Suprapubic skin (tissue), 4 donors: Measurements from ENCODE around the gene TARBP1. TPM values are rescaled to one million over a fixed set of nuclear protein-coding genes. Genes with fewer than 3 reads are reported as not detected.

ENCODE experiments used
- DNase-seq, 2 donors: peaks; one replicate each; pipeline ENCODE4 v3.0.0-alpha.2; 2019; ENCODE audit warnings: low spot score in 2 of 2
- H3K27ac ChIP-seq: fragments of 200-600 bp; sonication (generic); one replicate; pipeline ENCODE4 v1.5.1; 2019
- H3K27me3 ChIP-seq: fragments of 200-600 bp; sonication (generic); one replicate; pipeline ENCODE4 v1.5.1; 2019
- H3K36me3 ChIP-seq: fragments of 200-600 bp; sonication (generic); one replicate; pipeline ENCODE4 v1.5.1; 2019
- H3K4me1 ChIP-seq: fragments of 200-600 bp; sonication (generic); one replicate; pipeline ENCODE4 v1.5.1; 2019
- H3K4me3 ChIP-seq: fragments of 200-600 bp; sonication (generic); one replicate; pipeline ENCODE4 v1.5.1; 2019; ENCODE audit warnings: mild to moderate bottlenecking
- H3K9me3 ChIP-seq: fragments of 200-600 bp; sonication (generic); one replicate; pipeline ENCODE4 v1.5.1; 2019
- EP300 ChIP-seq: sonication (generic); formaldehyde crosslinking; IDR thresholded peaks from one replicate; pipeline ENCODE4 v1.6.1; 2017; ENCODE audit warnings: antibody characterized with exemption
- POLR2A ChIP-seq, 2 donors: fragments of 450-650 bp; IDR thresholded peaks; one replicate each; pipeline ENCODE4 v1.6.1; 2017; ENCODE audit warnings: antibody characterized with exemption in 2 of 2, mild to moderate bottlenecking in 2 of 2, moderate library complexity in 2 of 2
- POLR2AphosphoS5 ChIP-seq, 3 donors: sonication (generic); formaldehyde crosslinking; IDR thresholded peaks; one replicate each; pipeline ENCODE4 v1.6.1; 2017; ENCODE audit warnings: antibody characterized with exemption in 3 of 3
- WGBS: methylation state at CpG from one replicate; pipeline ENCODE4 v1.1.5; 2018; 5-methylcytosine and 5-hydroxymethylcytosine counted together
- total RNA-seq, 4 donors: library from RNA; depleted of rRNA; stranded (reverse); fragments of >200 nt; gene quantifications; one replicate each; pipeline ENCODE4 v1.1.0, GENCODE V29; 2016
- TF ChIP-seq, protein P1 (sequence below), 2 donors: fragments of 200-600 bp in 1 of 2; fragments of 450-650 bp in 1 of 2; sonication (generic) in 1 of 2; IDR thresholded peaks; one replicate each; pipeline ENCODE4 v1.5.1; 2016 to 2019; ENCODE audit warnings: antibody characterized with exemption in 2 of 2, mild to moderate bottlenecking in 1 of 2, moderate library complexity in 1 of 2

Gene TARBP1
- total RNA-seq, 4 donors from 2014 or later, result 21.1 to 78.2 (median 23.5) TPM

DNA sequence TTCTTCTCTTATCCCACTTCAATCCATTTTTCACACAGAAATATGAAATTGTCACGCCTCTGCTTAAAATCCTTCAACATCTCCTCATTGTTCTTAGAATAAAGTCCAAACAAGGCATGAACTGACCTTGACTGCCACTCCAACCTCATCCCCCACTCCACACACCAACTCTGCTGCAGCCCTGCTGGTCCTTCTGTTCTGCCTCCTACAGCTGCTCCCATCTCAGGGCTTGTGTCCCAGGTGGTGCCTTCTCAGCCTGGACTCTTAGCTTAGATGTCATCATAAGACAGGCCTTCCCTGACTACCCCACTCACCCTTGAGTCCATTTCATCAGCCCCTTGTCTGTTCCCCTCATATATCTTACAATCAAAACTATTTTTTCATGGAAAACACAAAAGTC lies 10.4 kb downstream of the TARBP1 start:
- H3K27ac ChIP-seq, result no peak overlapping the region
- no peak for DNase-seq
- H3K4me3 ChIP-seq, result no peak overlapping the region
- WGBS, result 97% methylated on average over 1 of the region's 1 CpG
- peaks cover 26% of the 10 kb centered on the region for H3K36me3 ChIP-seq
- H3K9me3 ChIP-seq, result no peaks in the 10 kb centered on the region
- TF ChIP-seq POLR2A (IDR thresholded peaks at IDR 0.05) (no peak), EP300 (no peak), POLR2AphosphoS5 (IDR thresholded peaks at IDR 0.05) (no peak)
- TF ChIP-seq, protein P1, sequence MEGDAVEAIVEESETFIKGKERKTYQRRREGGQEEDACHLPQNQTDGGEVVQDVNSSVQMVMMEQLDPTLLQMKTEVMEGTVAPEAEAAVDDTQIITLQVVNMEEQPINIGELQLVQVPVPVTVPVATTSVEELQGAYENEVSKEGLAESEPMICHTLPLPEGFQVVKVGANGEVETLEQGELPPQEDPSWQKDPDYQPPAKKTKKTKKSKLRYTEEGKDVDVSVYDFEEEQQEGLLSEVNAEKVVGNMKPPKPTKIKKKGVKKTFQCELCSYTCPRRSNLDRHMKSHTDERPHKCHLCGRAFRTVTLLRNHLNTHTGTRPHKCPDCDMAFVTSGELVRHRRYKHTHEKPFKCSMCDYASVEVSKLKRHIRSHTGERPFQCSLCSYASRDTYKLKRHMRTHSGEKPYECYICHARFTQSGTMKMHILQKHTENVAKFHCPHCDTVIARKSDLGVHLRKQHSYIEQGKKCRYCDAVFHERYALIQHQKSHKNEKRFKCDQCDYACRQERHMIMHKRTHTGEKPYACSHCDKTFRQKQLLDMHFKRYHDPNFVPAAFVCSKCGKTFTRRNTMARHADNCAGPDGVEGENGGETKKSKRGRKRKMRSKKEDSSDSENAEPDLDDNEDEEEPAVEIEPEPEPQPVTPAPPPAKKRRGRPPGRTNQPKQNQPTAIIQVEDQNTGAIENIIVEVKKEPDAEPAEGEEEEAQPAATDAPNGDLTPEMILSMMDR (IDR thresholded peaks at IDR 0.05), result no peak
- H3K27me3 ChIP-seq, result no peaks in the 10 kb centered on the region
- no peaks in the 10 kb centered on the region for H3K4me1 ChIP-seq

DNA sequence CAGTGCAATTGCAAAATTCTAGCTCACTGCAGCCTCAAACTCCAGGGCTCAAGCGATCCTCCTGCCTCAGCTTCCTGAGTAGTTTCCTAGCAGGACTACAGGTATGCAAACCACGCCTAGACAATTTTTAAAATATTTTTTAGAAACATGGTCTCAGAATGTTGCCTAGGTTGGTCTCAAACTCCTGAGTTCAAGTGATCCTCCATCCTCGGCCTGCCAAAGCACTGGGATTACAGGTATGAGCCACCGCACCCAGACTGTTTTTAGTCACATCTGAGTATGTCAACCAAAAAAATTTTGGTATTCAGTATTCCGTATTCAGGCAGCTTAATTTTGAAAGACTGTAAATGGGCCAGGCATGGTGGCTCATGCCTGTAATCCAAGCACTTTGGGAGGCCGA lies 11.2 kb downstream of the TARBP1 start:
- DNase-seq, result no peak
- TF ChIP-seq, protein P1 (IDR thresholded peaks at IDR 0.05), result no peak
- no peak for TF ChIP-seq POLR2AphosphoS5 (IDR thresholded peaks at IDR 0.05)
- TF ChIP-seq EP300, result no peak
- no peak for TF ChIP-seq POLR2A (IDR thresholded peaks at IDR 0.05)
- 78% methylated on average over 6 of the region's 6 CpGs for WGBS
- Histone ChIP-seq H3K27ac (no peak overlapping the region), H3K27me3 (no peaks in the 10 kb centered on the region), H3K4me1 (no peaks in the 10 kb centered on the region), H3K4me3 (no peak overlapping the region), H3K9me3 (no peaks in the 10 kb centered on the region), H3K36me3 (peaks cover 26% of the 10 kb centered on the region)

DNA sequence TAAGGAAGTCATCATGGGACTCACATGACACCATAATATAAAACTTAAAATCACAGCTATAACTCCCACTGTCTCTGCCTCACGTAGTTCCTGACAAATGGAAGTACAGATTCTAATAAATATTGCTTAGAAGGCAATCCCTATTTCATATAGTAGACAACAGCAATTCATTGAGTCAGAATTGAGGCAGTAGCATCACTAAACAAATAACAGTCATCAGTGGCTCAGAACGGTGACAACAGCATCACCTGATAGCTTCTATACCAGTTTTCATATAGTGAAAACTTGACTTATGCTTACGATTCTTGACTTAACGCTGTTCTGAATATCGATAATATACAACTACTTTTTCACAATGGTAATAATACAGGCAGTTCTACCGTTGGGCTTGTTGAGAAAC lies 12.0 kb downstream of the TARBP1 start:
- Histone ChIP-seq H3K27ac (no peak overlapping the region), H3K36me3 (peaks cover 26% of the 10 kb centered on the region), H3K4me3 (no peak overlapping the region), H3K27me3 (no peaks in the 10 kb centered on the region), H3K9me3 (no peaks in the 10 kb centered on the region), H3K4me1 (no peaks in the 10 kb centered on the region)
- no peak for DNase-seq
- TF ChIP-seq POLR2AphosphoS5 (IDR thresholded peaks at IDR 0.05), result no peak
- TF ChIP-seq, protein P1 (IDR thresholded peaks at IDR 0.05), result no peak
- TF ChIP-seq EP300, result no peak
- no peak for TF ChIP-seq POLR2A (IDR thresholded peaks at IDR 0.05)
- 99% methylated on average over 6 of the region's 6 CpGs for WGBS

DNA sequence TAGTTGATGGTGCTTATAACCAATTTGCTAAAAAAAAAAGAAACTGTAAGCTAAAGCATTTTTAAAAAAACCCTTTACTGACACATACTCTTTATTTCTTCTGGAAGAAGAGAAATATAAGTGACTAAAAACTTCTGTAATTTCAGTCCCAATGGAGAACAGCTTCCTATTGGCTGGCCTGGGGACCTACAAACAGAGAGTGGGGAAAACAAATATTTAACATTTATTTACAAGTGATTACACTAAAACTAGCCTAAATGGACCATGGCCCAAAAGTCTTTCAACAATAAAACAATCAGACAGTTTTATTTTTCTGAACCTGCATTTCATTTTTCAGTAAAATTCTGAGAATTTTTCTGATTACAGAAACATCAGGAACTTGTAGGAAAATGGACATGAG lies 15.2 kb downstream of the TARBP1 start:
- Histone ChIP-seq H3K4me3 (no peak overlapping the region), H3K27ac (no peak overlapping the region), H3K27me3 (no peaks in the 10 kb centered on the region), H3K4me1 (no peaks in the 10 kb centered on the region), H3K36me3 (peaks cover 36% of the 10 kb centered on the region), H3K9me3 (no peaks in the 10 kb centered on the region)
- TF ChIP-seq POLR2AphosphoS5 (IDR thresholded peaks at IDR 0.05) (no peak), POLR2A (IDR thresholded peaks at IDR 0.05) (no peak), EP300 (no peak)
- TF ChIP-seq, protein P1 (IDR thresholded peaks at IDR 0.05), result no peak
- no peak for DNase-seq

DNA sequence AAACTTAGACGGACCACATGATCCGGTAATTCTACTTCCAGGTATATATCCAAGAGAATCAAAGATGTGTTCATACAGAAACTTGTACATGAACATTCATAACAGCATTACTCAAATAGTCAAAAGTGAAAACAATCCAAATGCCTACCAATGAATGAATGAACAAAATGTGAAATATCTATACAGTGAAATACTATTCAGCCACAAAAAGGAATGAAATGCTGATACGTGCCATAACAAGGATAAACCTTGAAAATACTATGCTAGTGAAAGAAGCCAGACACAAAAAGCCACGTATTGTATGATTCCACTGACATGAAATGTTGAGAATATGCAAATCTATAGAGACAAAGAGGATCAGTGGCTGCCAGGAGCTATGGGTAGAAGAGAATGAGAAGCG lies 18.3 kb downstream of the TARBP1 start:
- H3K36me3 ChIP-seq, result peaks cover 34% of the 10 kb centered on the region
- 98% methylated on average over 5 of the region's 5 CpGs for WGBS
- no peak for DNase-seq
- H3K9me3 ChIP-seq, result no peaks in the 10 kb centered on the region
- no peak overlapping the region for H3K4me3 ChIP-seq
- TF ChIP-seq, protein P1 (IDR thresholded peaks at IDR 0.05), result no peak
- TF ChIP-seq POLR2A (IDR thresholded peaks at IDR 0.05), result no peak
- no peak for TF ChIP-seq POLR2AphosphoS5 (IDR thresholded peaks at IDR 0.05)
- no peak for TF ChIP-seq EP300
- no peaks in the 10 kb centered on the region for H3K27me3 ChIP-seq
- H3K27ac ChIP-seq, result no peak overlapping the region
- no peaks in the 10 kb centered on the region for H3K4me1 ChIP-seq
